Measurements from ENCODE around the gene ANP32A. TPM values are rescaled to one million over a fixed set of nuclear protein-coding genes. Genes with fewer than 3 reads are reported as not detected.

The ANP32A gene
- total and polyA plus RNA-seq, 9 of the 15 experiments (the other 6 are each of a cell fraction or from before 2014, with no cell fraction given) = 13.2 to 656 (median 210) TPM

DNA sequence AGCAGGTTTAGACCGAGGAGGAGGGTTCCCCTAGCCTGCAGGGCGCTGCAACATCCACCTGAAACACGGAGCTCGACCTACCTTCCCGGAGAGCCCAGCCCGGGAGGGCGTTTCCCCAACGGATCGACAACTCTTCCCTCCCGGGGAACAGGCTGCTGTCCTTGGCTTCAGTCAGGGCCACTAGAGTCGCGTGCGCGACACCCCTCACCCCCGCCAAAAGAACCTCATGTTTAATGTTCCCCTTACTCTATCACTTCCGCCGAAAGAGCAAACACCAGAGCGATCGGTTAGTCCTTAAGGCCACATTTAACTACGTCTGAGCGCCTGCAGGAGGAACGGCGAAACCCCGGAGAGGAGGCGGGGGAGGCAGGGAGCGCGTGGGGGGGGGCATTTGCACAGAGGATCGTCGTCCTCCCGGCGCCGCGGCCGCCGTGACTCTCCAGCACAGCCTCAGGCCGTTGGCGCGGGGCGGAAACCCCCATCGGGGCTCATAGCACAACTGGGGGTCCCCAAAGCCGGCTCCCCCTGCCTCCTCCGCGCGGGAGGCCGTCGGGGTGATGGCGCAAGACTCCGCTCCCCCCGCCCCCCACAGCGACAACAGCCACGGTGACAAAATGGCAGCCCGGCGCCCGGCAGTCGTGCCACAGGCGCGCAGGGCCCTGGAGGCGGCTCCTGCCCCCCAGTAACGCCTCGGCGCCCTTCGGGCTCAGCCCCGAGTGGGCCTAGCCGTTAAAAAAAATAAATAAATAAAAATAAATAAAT is 3.2 kb downstream of the ANP32A start (continued):
- TF ChIP-seq PKNOX1 (IDR thresholded peaks at IDR 0.05) (no peak), NCOA6 (IDR thresholded peaks at IDR 0.05) (0 out of 2 replicates have a peak, but pooled peaks have one; percentile 25), RFX5 (IDR thresholded peaks at IDR 0.05; ENCODE audit: low read depth, low read length) (no peak), THRA (IDR thresholded peaks at IDR 0.05) (no peak), ZNF76 (CRISPR knock-in tag; IDR thresholded peaks at IDR 0.05; ENCODE audit: borderline replicate concordance) (no peak), ZSCAN29 (IDR thresholded peaks at IDR 0.05) (0 out of 2 replicates have a peak, but pooled peaks have one; percentile 29), SREBF1 (IDR thresholded peaks at IDR 0.05; ENCODE audit: borderline replicate concordance, low read depth, low read length) (no peak), ZNF212 (CRISPR knock-in tag; IDR thresholded peaks at IDR 0.05) (no peak), SAFB (IDR thresholded peaks at IDR 0.05; ENCODE audit: borderline replicate concordance, low read depth, low read length) (no peak), HMG20B (CRISPR knock-in tag; IDR thresholded peaks at IDR 0.05) (no peak), CREM (IDR thresholded peaks at IDR 0.05; ENCODE audit: low read depth) (peak; percentile 49; the same call in 1 of the 2 replicates), ZNF232 (CRISPR knock-in tag; IDR thresholded peaks at IDR 0.05) (no peak), IRF2 (CRISPR knock-in tag; IDR thresholded peaks at IDR 0.05) (no peak), BCOR (IDR thresholded peaks at IDR 0.05) (no peak), IRF1 (CRISPR knock-in tag; IDR thresholded peaks at IDR 0.05; ENCODE audit: borderline replicate concordance) (no peak), ZNF165 (CRISPR knock-in tag; IDR thresholded peaks at IDR 0.05; ENCODE audit: borderline replicate concordance) (no peak), NUFIP1 (IDR thresholded peaks at IDR 0.05; ENCODE audit: partially characterized antibody) (no peak), ZNF707 (CRISPR knock-in tag; conservative IDR thresholded peaks at IDR 0.05) (no peak), SRSF9 (IDR thresholded peaks at IDR 0.05; ENCODE audit: borderline replicate concordance, low read depth, low read length) (no peak), KLF13 (tag; IDR thresholded peaks at IDR 0.05; ENCODE audit: borderline replicate concordance, low read depth) (peak; percentile 80; the same call in 1 of the 2 replicates), DNMT1 (IDR thresholded peaks at IDR 0.05) (0 out of 2 replicates have a peak, but pooled peaks have one; percentile 42)
- TF ChIP-seq, protein P1, sequence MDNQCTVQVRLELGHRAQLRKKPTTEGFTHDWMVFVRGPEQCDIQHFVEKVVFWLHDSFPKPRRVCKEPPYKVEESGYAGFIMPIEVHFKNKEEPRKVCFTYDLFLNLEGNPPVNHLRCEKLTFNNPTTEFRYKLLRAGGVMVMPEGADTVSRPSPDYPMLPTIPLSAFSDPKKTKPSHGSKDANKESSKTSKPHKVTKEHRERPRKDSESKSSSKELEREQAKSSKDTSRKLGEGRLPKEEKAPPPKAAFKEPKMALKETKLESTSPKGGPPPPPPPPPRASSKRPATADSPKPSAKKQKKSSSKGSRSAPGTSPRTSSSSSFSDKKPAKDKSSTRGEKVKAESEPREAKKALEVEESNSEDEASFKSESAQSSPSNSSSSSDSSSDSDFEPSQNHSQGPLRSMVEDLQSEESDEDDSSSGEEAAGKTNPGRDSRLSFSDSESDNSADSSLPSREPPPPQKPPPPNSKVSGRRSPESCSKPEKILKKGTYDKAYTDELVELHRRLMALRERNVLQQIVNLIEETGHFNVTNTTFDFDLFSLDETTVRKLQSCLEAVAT (IDR thresholded peaks at IDR 0.05) = peak in 1 of 2 experiments; percentile 60; a peak in 1 of 4 replicates
- TF ChIP-seq, protein P2, sequence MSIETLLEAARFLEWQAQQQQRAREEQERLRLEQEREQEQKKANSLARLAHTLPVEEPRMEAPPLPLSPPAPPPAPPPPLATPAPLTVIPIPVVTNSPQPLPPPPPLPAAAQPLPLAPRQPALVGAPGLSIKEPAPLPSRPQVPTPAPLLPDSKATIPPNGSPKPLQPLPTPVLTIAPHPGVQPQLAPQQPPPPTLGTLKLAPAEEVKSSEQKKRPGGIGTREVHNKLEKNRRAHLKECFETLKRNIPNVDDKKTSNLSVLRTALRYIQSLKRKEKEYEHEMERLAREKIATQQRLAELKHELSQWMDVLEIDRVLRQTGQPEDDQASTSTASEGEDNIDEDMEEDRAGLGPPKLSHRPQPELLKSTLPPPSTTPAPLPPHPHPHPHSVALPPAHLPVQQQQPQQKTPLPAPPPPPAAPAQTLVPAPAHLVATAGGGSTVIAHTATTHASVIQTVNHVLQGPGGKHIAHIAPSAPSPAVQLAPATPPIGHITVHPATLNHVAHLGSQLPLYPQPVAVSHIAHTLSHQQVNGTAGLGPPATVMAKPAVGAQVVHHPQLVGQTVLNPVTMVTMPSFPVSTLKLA (conservative IDR thresholded peaks at IDR 0.05) = peak in 1 of 2 experiments; percentile 48; a peak in 2 of 4 replicates

All from K562 (cell line).